ENCODE results near the gene KIAA1958.

KIAA1958 gene

DNA sequence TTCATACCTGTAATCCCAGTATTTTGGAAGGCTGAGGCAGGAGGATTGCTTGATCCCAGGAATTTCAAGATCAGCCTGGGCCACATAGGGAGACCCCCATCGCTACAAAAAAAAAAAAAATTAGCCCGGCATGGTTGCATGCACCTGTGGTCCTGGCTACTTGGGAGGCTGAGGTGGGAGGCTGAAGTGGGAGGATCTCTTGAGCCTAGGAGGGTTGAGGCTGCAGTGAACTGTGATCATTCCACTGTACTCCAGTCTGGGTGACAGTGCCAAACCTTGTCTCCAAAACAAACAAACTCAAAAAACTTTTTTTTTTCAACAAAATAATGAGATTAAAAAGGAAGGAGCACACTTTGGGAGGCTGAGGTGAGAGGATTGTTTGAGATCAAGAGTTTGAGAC, 14.2 kb downstream of the KIAA1958 start:
- TF ChIP-seq, protein P1, sequence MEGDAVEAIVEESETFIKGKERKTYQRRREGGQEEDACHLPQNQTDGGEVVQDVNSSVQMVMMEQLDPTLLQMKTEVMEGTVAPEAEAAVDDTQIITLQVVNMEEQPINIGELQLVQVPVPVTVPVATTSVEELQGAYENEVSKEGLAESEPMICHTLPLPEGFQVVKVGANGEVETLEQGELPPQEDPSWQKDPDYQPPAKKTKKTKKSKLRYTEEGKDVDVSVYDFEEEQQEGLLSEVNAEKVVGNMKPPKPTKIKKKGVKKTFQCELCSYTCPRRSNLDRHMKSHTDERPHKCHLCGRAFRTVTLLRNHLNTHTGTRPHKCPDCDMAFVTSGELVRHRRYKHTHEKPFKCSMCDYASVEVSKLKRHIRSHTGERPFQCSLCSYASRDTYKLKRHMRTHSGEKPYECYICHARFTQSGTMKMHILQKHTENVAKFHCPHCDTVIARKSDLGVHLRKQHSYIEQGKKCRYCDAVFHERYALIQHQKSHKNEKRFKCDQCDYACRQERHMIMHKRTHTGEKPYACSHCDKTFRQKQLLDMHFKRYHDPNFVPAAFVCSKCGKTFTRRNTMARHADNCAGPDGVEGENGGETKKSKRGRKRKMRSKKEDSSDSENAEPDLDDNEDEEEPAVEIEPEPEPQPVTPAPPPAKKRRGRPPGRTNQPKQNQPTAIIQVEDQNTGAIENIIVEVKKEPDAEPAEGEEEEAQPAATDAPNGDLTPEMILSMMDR (IDR thresholded peaks at IDR 0.05; ENCODE audit: low read depth, low read length, missing control alignments), result no peak
- in situ Hi-C loops (cut with HindIII; ENCODE audit: low pct_ligation_motif_present, low sequenced_read_pairs), result no loop called here

DNA sequence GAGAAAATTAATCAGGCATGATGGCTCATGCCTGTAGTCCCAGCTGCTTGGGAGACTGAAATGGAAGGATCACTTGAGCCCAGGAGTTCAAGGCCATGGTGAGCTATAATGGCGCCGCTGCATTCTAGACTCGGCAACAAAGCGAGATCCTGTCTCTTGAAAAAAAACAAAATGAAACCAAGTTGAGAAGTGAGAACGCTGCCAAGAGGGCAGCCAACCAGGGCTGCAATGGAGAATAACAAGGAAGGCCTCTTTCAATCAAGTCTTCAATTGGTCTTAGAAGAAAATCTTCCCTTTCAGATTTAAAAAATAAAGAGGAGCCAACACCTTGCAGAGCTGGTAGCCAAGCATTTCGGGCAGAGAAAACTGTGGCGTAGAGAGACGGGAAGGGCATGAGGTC, 14.7 kb downstream of the KIAA1958 start:
- TF ChIP-seq, protein P1 (IDR thresholded peaks at IDR 0.05; ENCODE audit: low read depth, low read length, missing control alignments), result no peak
- Histone ChIP-seq H3K36me3 (replicated peaks) (no peaks in the 10 kb centered on the region), H3K27me3 (replicated peaks) (no peaks in the 10 kb centered on the region), H3K4me3 (ENCODE audit: low read depth, low read length) (no peak overlapping the region), H3K27ac (no peak overlapping the region)
- in situ Hi-C loops (cut with HindIII; ENCODE audit: low pct_ligation_motif_present, low sequenced_read_pairs), result no loop called here
- no peak for DNase-seq

More for the DNA sequence above, 14.2 kb downstream of the KIAA1958 start:
- no peak for DNase-seq
- Histone ChIP-seq H3K36me3 (replicated peaks) (no peaks in the 10 kb centered on the region), H3K27ac (no peak overlapping the region), H3K4me3 (ENCODE audit: low read depth, low read length) (no peak overlapping the region), H3K27me3 (replicated peaks) (no peaks in the 10 kb centered on the region)

DNA sequence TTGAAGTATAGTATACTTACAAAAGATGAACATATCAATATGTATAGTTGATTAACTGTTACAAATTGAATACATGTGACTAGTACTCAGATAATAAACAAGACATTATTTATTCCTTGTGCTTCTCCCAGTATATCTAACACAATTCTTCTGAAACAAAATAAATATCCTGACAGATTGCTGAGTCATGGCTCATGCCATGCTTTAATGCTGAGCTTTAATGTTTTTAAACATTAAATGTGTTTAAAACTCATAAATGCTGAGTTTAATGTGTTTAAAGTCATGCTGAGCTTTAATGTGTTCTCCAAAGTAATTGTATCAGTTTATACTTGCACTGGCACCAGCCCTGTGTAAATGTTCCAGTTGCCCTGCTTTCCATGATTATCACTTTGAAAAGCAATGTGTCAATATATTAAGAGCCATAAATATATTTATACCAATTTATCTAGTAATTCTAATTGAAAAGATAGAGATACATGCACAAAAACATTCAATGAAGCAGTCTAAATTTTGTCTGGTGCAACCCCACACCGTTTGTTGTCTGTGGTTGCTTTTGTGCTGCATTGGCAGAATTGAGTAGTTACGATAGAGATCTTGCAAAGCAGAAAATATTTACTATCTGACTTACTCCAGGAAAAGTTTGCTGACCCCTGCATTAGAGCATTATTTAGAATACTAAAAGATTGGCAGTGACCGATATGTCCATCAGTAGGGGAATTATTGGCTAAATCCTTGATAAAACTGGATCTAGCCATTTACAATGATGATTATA, 15.7 kb downstream of the KIAA1958 start:
- TF ChIP-seq, protein P1 (IDR thresholded peaks at IDR 0.05; ENCODE audit: low read depth, low read length, missing control alignments), result no peak
- no peak for DNase-seq
- no peaks in the 10 kb centered on the region for H3K36me3 ChIP-seq (replicated peaks)
- H3K27ac ChIP-seq, result no peak overlapping the region
- H3K27me3 ChIP-seq (replicated peaks), result no peaks in the 10 kb centered on the region
- in situ Hi-C loops (cut with HindIII; ENCODE audit: low pct_ligation_motif_present, low sequenced_read_pairs), result no loop called here
- no peak overlapping the region for H3K4me3 ChIP-seq (ENCODE audit: low read depth, low read length)

DNA sequence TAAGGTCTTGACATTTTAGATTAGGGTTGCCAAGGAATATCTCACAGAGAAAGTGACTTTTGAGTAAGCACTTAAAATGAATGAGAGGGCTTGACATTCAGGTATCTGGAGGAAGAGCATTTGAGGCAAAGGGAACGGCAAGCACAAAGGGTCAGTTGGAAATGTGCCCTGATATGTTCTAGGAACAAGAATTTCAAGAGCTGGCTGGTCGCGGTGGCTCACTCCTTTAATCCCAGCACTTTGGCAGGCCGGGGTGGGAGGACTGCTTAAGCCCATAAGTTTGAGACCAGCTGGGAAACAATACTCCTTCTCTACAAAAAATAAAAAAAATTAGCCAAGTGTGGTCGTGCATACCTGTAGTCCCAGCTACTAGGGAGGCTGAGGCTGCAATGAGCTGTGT, 16.5 kb downstream of the KIAA1958 start:
- in situ Hi-C loops (cut with HindIII; ENCODE audit: low pct_ligation_motif_present, low sequenced_read_pairs), result no loop called here
- Histone ChIP-seq H3K27ac (no peak overlapping the region), H3K27me3 (replicated peaks) (no peaks in the 10 kb centered on the region), H3K4me3 (ENCODE audit: low read depth, low read length) (no peak overlapping the region), H3K36me3 (replicated peaks) (no peaks in the 10 kb centered on the region)
- no peak for DNase-seq
- TF ChIP-seq, protein P1 (IDR thresholded peaks at IDR 0.05; ENCODE audit: low read depth, low read length, missing control alignments), result no peak

DNA sequence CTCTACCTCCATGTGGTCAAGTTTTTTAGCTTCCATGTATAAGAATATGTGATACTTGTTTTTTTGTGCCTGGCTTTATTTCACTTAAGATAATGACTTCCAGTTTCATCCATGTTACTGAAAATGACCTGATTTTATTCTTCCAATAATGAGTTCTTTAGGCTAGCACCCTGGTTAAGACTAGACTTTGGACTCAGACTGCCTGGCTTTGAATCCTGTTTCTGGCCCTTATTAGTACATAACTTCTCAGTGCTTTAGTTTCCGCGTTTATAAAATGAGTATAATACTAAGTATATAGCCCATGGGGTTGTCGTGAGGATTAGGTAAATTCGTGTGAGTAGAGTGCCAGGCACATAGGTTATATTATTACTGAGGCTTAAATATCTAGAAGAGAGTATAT, 18.5 kb downstream of the KIAA1958 start:
- TF ChIP-seq, protein P1 (IDR thresholded peaks at IDR 0.05; ENCODE audit: low read depth, low read length, missing control alignments), result no peak
- no peaks in the 10 kb centered on the region for H3K36me3 ChIP-seq (replicated peaks)

DNA sequence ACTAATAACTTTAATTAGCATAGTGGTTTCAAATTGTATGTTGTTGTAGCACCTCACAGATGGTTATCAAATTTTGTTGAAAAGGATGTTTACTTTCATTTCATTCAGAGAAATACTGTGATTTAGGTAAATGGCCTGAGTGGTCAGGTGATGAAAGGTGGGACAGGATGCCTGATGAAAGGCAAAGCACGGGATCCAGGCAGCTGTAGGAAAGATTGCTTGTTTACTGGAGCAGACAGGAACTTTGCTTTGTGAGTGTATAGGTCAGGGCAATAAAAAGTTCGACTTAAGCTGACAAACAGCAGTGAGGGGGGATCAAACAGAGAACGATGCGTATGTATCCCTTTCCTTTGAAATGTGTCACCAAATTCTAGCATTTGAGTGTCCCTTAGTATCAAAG, 19.0 kb downstream of the KIAA1958 start:
- in situ Hi-C loops (cut with HindIII; ENCODE audit: low pct_ligation_motif_present, low sequenced_read_pairs), result no loop called here
- H3K27me3 ChIP-seq (replicated peaks), result no peaks in the 10 kb centered on the region

More for the DNA sequence above, 18.5 kb downstream of the KIAA1958 start:
- Histone ChIP-seq H3K27me3 (replicated peaks) (no peaks in the 10 kb centered on the region), H3K27ac (no peak overlapping the region), H3K4me3 (ENCODE audit: low read depth, low read length) (no peak overlapping the region)
- in situ Hi-C loops (cut with HindIII; ENCODE audit: low pct_ligation_motif_present, low sequenced_read_pairs), result no loop called here
- DNase-seq, result no peak

More for the DNA sequence above, 19.0 kb downstream of the KIAA1958 start:
- Histone ChIP-seq H3K36me3 (replicated peaks) (no peaks in the 10 kb centered on the region), H3K27ac (no peak overlapping the region), H3K4me3 (ENCODE audit: low read depth, low read length) (no peak overlapping the region)
- DNase-seq, result no peak
- TF ChIP-seq, protein P1 (IDR thresholded peaks at IDR 0.05; ENCODE audit: low read depth, low read length, missing control alignments), result no peak

Measured in brain microvascular endothelial cell (primary cell).